Nephron (organoid): ENCODE data around the gene STAT4.
A peak's percentile ranks its signal among the peaks of the same experiment; 100 is the strongest.

Source experiments
- H3K27ac Mint-ChIP-seq, 3 experiments: 2 replicates each; pipeline ENCODE4 v1.8.0; 2020; ENCODE audit warnings: mixed read lengths in 3 of 3, mild to moderate bottlenecking in 2 of 3, moderate library complexity in 1 of 3
- H3K27me3 Mint-ChIP-seq: 2 replicates; pipeline ENCODE4 v1.8.0; 2021; ENCODE audit warnings: low read depth, mild to moderate bottlenecking, moderate library complexity, mixed read lengths
- H3K36me3 Mint-ChIP-seq: 2 replicates; pipeline ENCODE4 v1.8.0; 2020; ENCODE audit warnings: low read depth, mixed read lengths
- H3K4me1 Mint-ChIP-seq: 2 replicates; pipeline ENCODE4 v1.8.0; 2020; ENCODE audit warnings: mixed read lengths
- H3K4me3 Mint-ChIP-seq, 3 experiments: 2 replicates each; pipeline ENCODE4 v1.8.0; 2020; ENCODE audit warnings: mild to moderate bottlenecking in 3 of 3, mixed read lengths in 3 of 3, moderate library complexity in 2 of 3
- H3K9me3 Mint-ChIP-seq: 2 replicates; pipeline ENCODE4 v1.8.0; 2020; ENCODE audit warnings: mixed read lengths
- TF ChIP-seq, protein P1 (sequence below), 3 experiments: fragments of 200-600 bp; sonication (generic); IDR thresholded peaks; one replicate each; pipeline ENCODE4 v1.5.0; 2021; ENCODE audit warnings: antibody characterized with exemption in 3 of 3; ENCODE audit not compliant: unreplicated experiment in 3 of 3

STAT4 gene

DNA sequence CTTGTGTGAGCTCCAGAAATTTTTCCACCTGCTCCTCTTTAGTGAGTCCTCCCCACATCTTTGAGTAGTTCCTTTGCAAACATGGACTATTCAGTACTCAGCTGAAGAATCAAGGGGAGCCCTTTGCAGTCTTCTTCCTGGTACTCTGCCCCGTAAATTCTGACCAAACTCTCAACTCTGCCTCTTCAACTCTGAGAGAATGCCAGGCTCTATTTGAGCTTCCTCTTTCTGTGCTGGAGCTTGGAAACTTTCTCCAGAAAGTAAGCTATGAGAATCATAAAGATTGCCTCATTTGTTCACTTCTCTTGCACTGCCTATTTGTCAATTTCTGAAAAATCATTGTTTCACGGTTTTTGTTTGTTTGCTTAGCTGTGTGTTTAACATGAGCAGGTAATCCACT, 7.4 kb upstream of the STAT4 start:
- Mint-ChIP-seq H3K9me3 (no peaks in the 10 kb centered on the region), H3K27ac (no peak overlapping the region), H3K4me3 (no peak overlapping the region), H3K27me3 (peaks cover 12% of the 10 kb centered on the region), H3K4me1 (no peaks in the 10 kb centered on the region), H3K36me3 (no peaks in the 10 kb centered on the region)
- TF ChIP-seq, protein P1, sequence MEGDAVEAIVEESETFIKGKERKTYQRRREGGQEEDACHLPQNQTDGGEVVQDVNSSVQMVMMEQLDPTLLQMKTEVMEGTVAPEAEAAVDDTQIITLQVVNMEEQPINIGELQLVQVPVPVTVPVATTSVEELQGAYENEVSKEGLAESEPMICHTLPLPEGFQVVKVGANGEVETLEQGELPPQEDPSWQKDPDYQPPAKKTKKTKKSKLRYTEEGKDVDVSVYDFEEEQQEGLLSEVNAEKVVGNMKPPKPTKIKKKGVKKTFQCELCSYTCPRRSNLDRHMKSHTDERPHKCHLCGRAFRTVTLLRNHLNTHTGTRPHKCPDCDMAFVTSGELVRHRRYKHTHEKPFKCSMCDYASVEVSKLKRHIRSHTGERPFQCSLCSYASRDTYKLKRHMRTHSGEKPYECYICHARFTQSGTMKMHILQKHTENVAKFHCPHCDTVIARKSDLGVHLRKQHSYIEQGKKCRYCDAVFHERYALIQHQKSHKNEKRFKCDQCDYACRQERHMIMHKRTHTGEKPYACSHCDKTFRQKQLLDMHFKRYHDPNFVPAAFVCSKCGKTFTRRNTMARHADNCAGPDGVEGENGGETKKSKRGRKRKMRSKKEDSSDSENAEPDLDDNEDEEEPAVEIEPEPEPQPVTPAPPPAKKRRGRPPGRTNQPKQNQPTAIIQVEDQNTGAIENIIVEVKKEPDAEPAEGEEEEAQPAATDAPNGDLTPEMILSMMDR (IDR thresholded peaks at IDR 0.05; ENCODE audit: unreplicated experiment in 3 of 3), result no peak

DNA sequence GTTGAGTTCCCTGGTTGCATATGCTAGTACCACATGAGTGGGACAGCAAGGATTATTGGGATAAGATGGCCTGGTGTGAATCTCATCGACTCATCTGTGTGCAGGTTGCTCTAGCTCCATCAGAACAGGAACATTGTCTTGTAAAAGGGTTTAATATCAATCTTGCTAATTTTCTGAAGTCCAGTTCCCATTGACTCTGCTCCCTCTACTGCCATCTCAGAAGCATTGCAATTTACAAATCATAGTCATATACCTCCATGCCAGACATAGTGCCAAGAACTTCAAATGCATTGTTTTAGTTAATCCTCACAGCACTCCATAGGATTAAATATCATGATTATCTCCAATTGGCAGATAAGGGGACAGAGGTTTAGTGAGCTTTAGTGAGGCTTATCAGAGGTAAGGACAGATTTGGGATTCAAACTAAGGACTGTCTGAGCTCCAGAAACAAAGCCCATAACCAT, 4.8 kb upstream of the STAT4 start:
- no peak overlapping the region for H3K4me3 Mint-ChIP-seq
- H3K4me1 Mint-ChIP-seq, result peaks cover 6% of the 10 kb centered on the region
- TF ChIP-seq, protein P1 (IDR thresholded peaks at IDR 0.05; ENCODE audit: unreplicated experiment in 3 of 3), result peak; percentile 52 to 62 (median 60)
- H3K36me3 Mint-ChIP-seq, result no peaks in the 10 kb centered on the region
- H3K9me3 Mint-ChIP-seq, result no peaks in the 10 kb centered on the region
- peaks cover 19% of the 10 kb centered on the region for H3K27me3 Mint-ChIP-seq
- H3K27ac Mint-ChIP-seq, result no peak overlapping the region

DNA sequence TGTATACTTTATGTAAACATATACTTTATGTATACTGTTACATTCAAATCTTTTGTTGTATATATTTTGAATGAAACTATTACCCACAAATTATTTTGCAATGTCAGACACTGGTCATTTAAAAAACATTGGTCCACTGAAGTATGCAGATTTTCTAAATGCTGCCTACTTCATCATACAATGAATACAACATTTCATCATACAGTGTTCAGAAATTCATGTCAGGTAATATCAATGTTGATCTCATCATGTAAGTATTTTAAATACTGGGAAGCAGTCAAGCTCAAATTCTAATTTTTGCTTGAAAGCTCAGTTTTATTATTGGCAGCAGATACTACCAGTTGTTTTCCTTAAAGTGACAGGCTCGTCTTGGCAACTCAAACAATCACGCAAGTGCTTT, 2.9 kb upstream of the STAT4 start:
- H3K9me3 Mint-ChIP-seq, result no peaks in the 10 kb centered on the region
- H3K27me3 Mint-ChIP-seq, result peaks cover 29% of the 10 kb centered on the region
- H3K4me1 Mint-ChIP-seq, result peaks cover 6% of the 10 kb centered on the region
- no peaks in the 10 kb centered on the region for H3K36me3 Mint-ChIP-seq
- H3K4me3 Mint-ChIP-seq, result no peak overlapping the region
- no peak overlapping the region for H3K27ac Mint-ChIP-seq
- TF ChIP-seq, protein P1 (IDR thresholded peaks at IDR 0.05; ENCODE audit: unreplicated experiment in 3 of 3), result no peak

DNA sequence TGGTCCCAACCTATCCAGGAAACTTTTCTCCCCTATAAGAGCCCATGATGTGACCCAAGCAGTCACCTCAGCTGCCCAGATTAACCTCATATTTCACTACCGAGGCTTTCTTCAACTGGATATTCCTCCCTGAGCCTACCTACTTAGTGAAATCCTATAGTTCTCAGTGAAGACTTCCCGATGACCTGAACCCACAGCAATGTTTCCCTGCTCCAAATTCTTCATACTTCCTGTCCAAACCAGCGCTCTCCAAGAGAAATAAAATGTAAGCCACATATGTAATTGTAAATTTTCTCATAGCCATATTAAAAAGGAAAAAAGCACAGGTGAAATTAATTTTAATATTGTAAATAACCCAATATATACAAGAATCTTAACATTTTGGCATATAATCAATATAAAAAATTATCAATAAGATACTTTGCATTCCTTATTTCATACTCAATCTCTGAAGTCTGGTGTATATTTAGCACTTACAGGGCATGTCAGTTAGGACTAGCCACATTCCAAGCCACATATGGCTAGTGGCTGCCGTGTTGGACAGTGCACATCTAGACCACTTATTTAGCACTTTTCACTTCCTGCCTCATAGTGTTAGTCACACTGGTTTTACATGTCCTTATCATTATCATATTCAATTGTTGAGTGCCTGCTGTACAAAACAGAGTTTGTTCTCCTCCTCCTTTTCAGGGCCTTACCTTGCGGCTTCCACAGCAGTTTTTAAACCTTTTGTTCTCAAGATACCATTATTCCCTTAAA, 1.9 kb upstream of the STAT4 start:
- no peaks in the 10 kb centered on the region for H3K36me3 Mint-ChIP-seq
- no peaks in the 10 kb centered on the region for H3K9me3 Mint-ChIP-seq
- TF ChIP-seq, protein P1 (IDR thresholded peaks at IDR 0.05; ENCODE audit: unreplicated experiment in 3 of 3), result no peak
- peak overlapping the region in 1 of 3 experiments; percentile 7 for H3K4me3 Mint-ChIP-seq
- peaks cover 6% of the 10 kb centered on the region for H3K4me1 Mint-ChIP-seq
- H3K27ac Mint-ChIP-seq, result no peak overlapping the region
- peaks cover 35% of the 10 kb centered on the region for H3K27me3 Mint-ChIP-seq

DNA sequence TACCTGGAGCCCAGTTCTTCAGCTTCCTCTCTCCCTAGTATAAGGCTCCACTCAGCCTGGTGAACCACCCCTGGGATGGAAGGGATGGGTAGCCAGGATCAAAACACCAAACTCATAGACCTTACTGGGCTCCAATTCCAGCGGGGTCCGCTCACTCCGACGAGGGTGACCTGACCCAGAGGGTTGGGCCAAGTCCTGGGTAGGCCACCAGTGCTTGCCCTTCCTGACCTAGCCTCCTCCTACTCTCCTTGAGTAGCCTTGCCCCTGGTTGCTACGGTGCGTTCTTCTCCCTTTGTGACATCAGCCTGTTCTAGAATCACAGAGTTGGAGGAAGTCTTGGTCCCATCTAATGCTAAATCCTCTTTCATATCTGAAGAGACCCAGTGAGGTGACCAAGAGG, 537 bp upstream of the STAT4 start:
- no peaks in the 10 kb centered on the region for H3K36me3 Mint-ChIP-seq
- no peak overlapping the region for H3K27ac Mint-ChIP-seq
- TF ChIP-seq, protein P1 (IDR thresholded peaks at IDR 0.05; ENCODE audit: unreplicated experiment in 3 of 3), result no peak
- peaks cover 6% of the 10 kb centered on the region for H3K4me1 Mint-ChIP-seq
- H3K27me3 Mint-ChIP-seq, result peaks cover 39% of the 10 kb centered on the region
- H3K9me3 Mint-ChIP-seq, result no peaks in the 10 kb centered on the region
- H3K4me3 Mint-ChIP-seq, result peak overlapping the region; percentile 77 to 80 (median 79)

DNA sequence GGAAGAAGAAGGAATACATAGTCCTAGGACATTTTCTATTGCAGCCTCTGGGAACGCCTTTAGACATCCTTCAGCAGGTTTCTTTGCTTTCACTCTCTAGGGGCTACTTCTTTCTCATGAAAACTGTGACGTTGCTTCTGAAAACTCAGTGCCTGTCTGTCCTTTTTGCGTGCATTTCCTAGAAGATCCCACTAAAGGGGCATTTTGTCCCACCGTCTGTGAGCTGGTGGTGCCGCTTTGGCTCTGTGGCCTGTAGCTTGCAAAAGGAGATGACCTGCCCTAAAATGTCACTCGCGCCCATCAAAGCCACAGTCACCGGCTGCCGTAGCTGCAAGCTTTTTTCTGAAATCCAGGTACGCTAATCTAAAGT, 579 bp downstream of the STAT4 start:
- TF ChIP-seq, protein P1 (IDR thresholded peaks at IDR 0.05; ENCODE audit: unreplicated experiment in 3 of 3), result no peak
- H3K4me3 Mint-ChIP-seq, result peak overlapping the region; percentile 77 to 80 (median 79)
- peaks cover 6% of the 10 kb centered on the region for H3K4me1 Mint-ChIP-seq
- H3K27me3 Mint-ChIP-seq, result peaks cover 39% of the 10 kb centered on the region
- no peaks in the 10 kb centered on the region for H3K36me3 Mint-ChIP-seq
- no peak overlapping the region for H3K27ac Mint-ChIP-seq
- H3K9me3 Mint-ChIP-seq, result no peaks in the 10 kb centered on the region
